ENCODE data around the gene APCDD1.

DNA sequence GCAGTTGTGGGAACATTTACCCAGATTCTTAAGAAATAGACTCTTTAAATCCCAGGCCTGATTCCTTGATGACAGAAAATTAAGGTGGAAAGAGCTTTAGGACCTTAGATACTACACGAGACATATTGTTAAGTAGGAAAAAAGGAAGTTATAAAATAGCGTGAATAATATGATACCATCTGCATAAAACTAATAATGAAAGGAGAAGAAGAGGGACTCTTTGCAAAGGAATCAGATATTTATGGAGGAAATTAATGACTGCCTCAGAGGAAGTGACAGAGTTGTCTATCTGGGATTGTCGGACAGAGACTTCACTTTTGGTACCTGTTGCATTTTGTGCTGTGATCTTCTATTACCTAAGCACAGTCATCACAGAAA is 20.8 kb downstream of the APCDD1 start:
- no peak for TF ChIP-seq EZH2 (IDR thresholded peaks at IDR 0.05)
- TF ChIP-seq, protein P1, sequence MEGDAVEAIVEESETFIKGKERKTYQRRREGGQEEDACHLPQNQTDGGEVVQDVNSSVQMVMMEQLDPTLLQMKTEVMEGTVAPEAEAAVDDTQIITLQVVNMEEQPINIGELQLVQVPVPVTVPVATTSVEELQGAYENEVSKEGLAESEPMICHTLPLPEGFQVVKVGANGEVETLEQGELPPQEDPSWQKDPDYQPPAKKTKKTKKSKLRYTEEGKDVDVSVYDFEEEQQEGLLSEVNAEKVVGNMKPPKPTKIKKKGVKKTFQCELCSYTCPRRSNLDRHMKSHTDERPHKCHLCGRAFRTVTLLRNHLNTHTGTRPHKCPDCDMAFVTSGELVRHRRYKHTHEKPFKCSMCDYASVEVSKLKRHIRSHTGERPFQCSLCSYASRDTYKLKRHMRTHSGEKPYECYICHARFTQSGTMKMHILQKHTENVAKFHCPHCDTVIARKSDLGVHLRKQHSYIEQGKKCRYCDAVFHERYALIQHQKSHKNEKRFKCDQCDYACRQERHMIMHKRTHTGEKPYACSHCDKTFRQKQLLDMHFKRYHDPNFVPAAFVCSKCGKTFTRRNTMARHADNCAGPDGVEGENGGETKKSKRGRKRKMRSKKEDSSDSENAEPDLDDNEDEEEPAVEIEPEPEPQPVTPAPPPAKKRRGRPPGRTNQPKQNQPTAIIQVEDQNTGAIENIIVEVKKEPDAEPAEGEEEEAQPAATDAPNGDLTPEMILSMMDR (IDR thresholded peaks at IDR 0.05) = no peak
- no peak for TF ChIP-seq EZH2phosphoT487 (IDR thresholded peaks at IDR 0.05)

Data from neural progenitor cell (in vitro differentiated cells).